C4-2B (cell line): Measurements from ENCODE around the gene SPSB1.

ENCODE experiments used
- CTCF ChIP-seq: fragments of 450-650 bp; conservative IDR thresholded peaks from 2 replicates; pipeline ENCODE4 v1.5.1; 2017; ENCODE audit warnings: mild to moderate bottlenecking
- ZFX ChIP-seq: fragments of 450-650 bp; IDR thresholded peaks from 2 replicates; pipeline ENCODE4 v1.6.1; 2017

DNA sequence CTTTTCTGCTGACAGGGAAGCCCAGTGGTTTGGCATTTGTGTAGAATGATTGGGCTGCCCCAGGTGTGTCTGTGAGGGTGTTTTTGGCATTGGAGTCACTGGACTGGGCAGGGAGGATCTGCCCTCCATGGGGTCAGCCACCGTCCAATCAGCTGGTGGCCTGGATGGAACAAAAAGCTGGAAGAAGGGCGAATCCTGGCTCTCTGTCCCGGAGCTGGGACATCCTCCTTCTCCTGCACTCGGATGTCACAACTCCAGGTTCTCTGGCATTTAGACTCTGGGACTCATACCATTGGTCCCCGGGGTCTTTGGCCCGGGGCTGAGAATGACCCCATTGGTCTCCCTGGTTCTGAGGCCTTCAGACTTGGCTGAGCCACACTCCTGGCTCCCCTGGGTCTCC, 11.2 kb downstream of the SPSB1 start:
- TF ChIP-seq CTCF (no peak), ZFX (no peak)
